Measurements from ENCODE around the gene ASMTL.
"Not testable (repeated sequence)": the region's sequence is repeated elsewhere in the genome, so short reads cannot be mapped to it uniquely, and the experiment has no call there.

The ASMTL gene

DNA sequence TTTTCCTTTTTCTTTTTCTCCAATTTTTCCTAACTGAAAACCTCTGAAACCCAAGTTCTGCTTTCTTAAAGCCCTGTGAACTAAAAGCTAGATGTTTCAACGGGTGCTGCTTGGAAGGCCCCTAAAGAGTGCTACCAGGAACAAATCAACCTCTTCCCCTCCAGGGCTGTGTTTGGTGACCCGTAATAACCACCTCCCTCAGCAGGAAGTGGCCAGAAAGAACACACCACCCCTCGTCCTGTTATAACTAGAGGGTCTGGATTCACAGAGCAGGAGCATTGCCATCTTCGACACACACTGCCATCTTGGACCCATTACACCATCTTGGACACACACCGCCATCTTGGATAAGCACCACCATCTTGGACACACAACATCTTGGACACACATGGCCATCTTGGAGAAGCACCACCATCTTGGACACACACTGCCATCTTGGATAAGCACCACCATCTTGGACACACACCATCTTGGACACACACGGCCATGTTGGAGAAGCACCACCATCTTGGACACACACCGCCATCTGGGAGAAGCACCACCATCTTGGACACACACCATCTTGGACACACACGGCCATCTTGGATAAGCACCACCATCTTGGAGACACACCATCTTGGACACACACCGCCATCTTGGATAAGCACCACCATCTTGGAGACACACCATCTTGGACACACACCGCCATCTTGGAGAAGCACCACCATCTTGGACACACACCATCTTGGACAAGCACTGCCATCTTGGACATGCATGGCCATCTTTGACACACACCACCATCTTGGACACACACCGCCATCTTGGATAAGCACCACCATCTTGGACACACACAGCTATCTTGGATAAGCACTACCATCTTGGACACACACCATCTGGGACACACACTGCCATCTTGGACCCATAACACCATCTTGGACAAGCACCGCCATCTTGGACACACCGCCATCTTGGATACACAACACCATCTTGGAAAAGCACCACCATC lies 5.4 kb downstream of the ASMTL start:
- WGBS (ENCODE audit: extremely low coverage, insufficient coverage, insufficient read length) = no CpG with 5 or more reads among the region's 13 CpGs
- H2AK5ac ChIP-seq (ENCODE audit: low read length); H3K4ac ChIP-seq (ENCODE audit: low read depth, low read length); H2BK5ac ChIP-seq (ENCODE audit: low read depth, low read length, poor library complexity); H3K4me1 ChIP-seq (ENCODE audit: control insufficient read depth in 1 of 2, insufficient read depth in 2 of 2, low read length in 2 of 2); H3K36me3 ChIP-seq (ENCODE audit: control insufficient read depth in 1 of 2, insufficient read depth in 2 of 2, low read length in 2 of 2); H2AFZ ChIP-seq (ENCODE audit: insufficient read depth, low read length, poor library complexity); H3K14ac ChIP-seq (ENCODE audit: low read length); H3K27ac ChIP-seq (ENCODE audit: low read depth, low read length); DNase-seq; H4K8ac ChIP-seq (ENCODE audit: low read depth, low read length); H4K91ac ChIP-seq (ENCODE audit: low read depth, low read length); H3K27me3 ChIP-seq (ENCODE audit: insufficient read depth, low read length); H3K79me1 ChIP-seq (ENCODE audit: low read length); H3K79me2 ChIP-seq (ENCODE audit: control insufficient read depth, insufficient read depth, low read length, poor library complexity); H2BK120ac ChIP-seq (ENCODE audit: insufficient read depth, low read length, poor library complexity); H3K4me3 ChIP-seq (ENCODE audit: low read depth, low read length); H2BK12ac ChIP-seq (ENCODE audit: low read length); H3K4me2 ChIP-seq (ENCODE audit: low read length); H4K12ac ChIP-seq (ENCODE audit: low read depth, low read length); H3K23ac ChIP-seq (ENCODE audit: low read length); H3K18ac ChIP-seq (ENCODE audit: low read length): not testable (repeated sequence)
- Histone ChIP-seq H3K9ac (ENCODE audit: low read length) (peak overlapping the region; percentile 63), H3K9me3 (ENCODE audit: insufficient read depth, low read depth, low read length) (peaks cover 27% of the 10 kb centered on the region)

DNA sequence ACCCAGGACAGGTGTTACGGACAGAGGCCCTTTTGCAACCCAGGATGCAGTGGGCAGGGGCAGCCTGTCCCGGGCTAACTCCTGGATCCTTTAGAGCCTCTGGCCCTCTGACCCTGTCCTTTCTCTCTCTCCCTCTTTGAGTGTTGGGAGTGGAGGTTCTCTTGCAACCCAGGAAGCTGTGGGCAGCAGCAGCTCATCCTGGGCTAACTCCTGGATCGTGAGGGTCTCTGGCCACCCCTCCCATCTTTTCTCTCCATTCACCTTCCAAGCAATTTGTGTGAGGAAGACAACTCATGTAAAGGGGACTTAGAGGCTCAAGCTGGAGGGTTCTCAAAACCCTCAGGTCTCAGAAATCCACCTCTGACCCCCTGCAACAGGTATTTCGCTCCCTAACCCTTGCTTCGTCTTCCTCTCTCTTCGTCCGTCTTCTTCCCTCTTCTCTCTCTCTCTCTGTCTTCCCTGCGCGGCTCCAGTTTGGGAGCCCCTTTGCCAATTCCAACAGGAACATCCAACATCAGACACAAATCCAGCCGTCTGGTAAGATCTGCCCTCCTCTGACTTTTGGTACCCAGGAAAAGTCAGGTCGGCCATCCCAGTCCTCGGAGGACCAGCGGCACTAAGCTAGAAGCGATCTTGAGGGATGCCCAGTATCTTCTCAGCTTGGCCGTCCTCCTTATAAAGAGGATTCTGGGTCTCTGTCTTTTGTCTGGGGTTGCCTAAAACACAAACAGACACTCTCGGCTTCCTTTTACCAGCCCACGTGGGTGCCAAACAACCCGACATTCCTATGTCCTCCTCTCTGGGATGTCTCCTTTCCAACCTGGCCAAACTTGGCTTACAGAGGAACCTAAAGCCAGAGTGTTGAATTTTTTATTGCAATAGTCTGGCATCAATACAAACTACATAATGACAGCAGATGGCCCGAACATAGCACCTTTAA lies 7.9 kb downstream of the ASMTL start:
- H3K4me1 ChIP-seq (ENCODE audit: control insufficient read depth in 1 of 2, insufficient read depth in 2 of 2, low read length in 2 of 2) = no peaks in the 10 kb centered on the region
- H2AFZ ChIP-seq (ENCODE audit: insufficient read depth, low read length, poor library complexity) = no peak overlapping the region
- no CpG with 5 or more reads among the region's 19 CpGs for WGBS (ENCODE audit: extremely low coverage, insufficient coverage, insufficient read length)
- H3K27ac ChIP-seq (ENCODE audit: low read depth, low read length) = no peak overlapping the region
- no peaks in the 10 kb centered on the region for H3K79me2 ChIP-seq (ENCODE audit: control insufficient read depth, insufficient read depth, low read length, poor library complexity)
- DNase-seq = no peak
- H3K4me3 ChIP-seq (ENCODE audit: low read depth, low read length) = no peak overlapping the region
- no peak overlapping the region for H3K4ac ChIP-seq (ENCODE audit: low read depth, low read length)
- no peak overlapping the region for H2BK5ac ChIP-seq (ENCODE audit: low read depth, low read length, poor library complexity)
- no peak overlapping the region for H2BK120ac ChIP-seq (ENCODE audit: insufficient read depth, low read length, poor library complexity)
- peaks cover 1 to 10% of the 10 kb centered on the region in 2 experiments for H3K36me3 ChIP-seq (ENCODE audit: control insufficient read depth in 1 of 2, insufficient read depth in 2 of 2, low read length in 2 of 2)
- no peak overlapping the region for H3K14ac ChIP-seq (ENCODE audit: low read length)
- no peak overlapping the region for H2AK5ac ChIP-seq (ENCODE audit: low read length)
- no peak overlapping the region for H3K4me2 ChIP-seq (ENCODE audit: low read length)
- H3K27me3 ChIP-seq (ENCODE audit: insufficient read depth, low read length) = no peaks in the 10 kb centered on the region
- H4K8ac ChIP-seq (ENCODE audit: low read depth, low read length) = no peak overlapping the region
- no peak overlapping the region for H4K91ac ChIP-seq (ENCODE audit: low read depth, low read length)
- peaks cover 25% of the 10 kb centered on the region for H3K9me3 ChIP-seq (ENCODE audit: insufficient read depth, low read depth, low read length)
- H3K18ac ChIP-seq (ENCODE audit: low read length) = no peak overlapping the region
- H3K79me1 ChIP-seq (ENCODE audit: low read length) = no peaks in the 10 kb centered on the region
- no peak overlapping the region for H3K9ac ChIP-seq (ENCODE audit: low read length)
- no peak overlapping the region for H3K23ac ChIP-seq (ENCODE audit: low read length)
- H2BK12ac ChIP-seq (ENCODE audit: low read length) = no peak overlapping the region
- no peak overlapping the region for H4K12ac ChIP-seq (ENCODE audit: low read depth, low read length)

- Histone ChIP-seq H2AFZ (ENCODE audit: insufficient read depth, low read length, poor library complexity) (no peak overlapping the region), H3K9ac (ENCODE audit: low read length) (no peak overlapping the region), H3K23ac (ENCODE audit: low read length) (no peak overlapping the region), H3K79me2 (ENCODE audit: control insufficient read depth, insufficient read depth, low read length, poor library complexity) (no peaks in the 10 kb centered on the region), H4K8ac (ENCODE audit: low read depth, low read length) (no peak overlapping the region), H4K12ac (ENCODE audit: low read depth, low read length) (no peak overlapping the region), H3K4me1 (ENCODE audit: control insufficient read depth in 1 of 2, insufficient read depth in 2 of 2, low read length in 2 of 2) (no peaks in the 10 kb centered on the region), H4K91ac (ENCODE audit: low read depth, low read length) (no peak overlapping the region), H3K9me3 (ENCODE audit: insufficient read depth, low read depth, low read length) (peaks cover 25% of the 10 kb centered on the region), H2AK5ac (ENCODE audit: low read length) (no peak overlapping the region), H3K36me3 (ENCODE audit: control insufficient read depth in 1 of 2, insufficient read depth in 2 of 2, low read length in 2 of 2) (peaks cover 9 to 18% of the 10 kb centered on the region in 2 experiments), H2BK120ac (ENCODE audit: insufficient read depth, low read length, poor library complexity) (no peak overlapping the region), H3K18ac (ENCODE audit: low read length) (no peak overlapping the region), H3K14ac (ENCODE audit: low read length) (no peak overlapping the region), H3K27me3 (ENCODE audit: insufficient read depth, low read length) (no peaks in the 10 kb centered on the region), H3K4me2 (ENCODE audit: low read length) (no peak overlapping the region), H3K4me3 (ENCODE audit: low read depth, low read length) (peak overlapping the region; percentile 60), H3K4ac (ENCODE audit: low read depth, low read length) (no peak overlapping the region), H3K79me1 (ENCODE audit: low read length) (no peaks in the 10 kb centered on the region), H3K27ac (ENCODE audit: low read depth, low read length) (no peak overlapping the region), H2BK5ac (ENCODE audit: low read depth, low read length, poor library complexity) (no peak overlapping the region), H2BK12ac (ENCODE audit: low read length) (no peak overlapping the region)
- WGBS (ENCODE audit: extremely low coverage, insufficient coverage, insufficient read length) = no CpG with 5 or more reads among the region's 26 CpGs
- DNase-seq = no peak
These were observed 9.1 kb downstream of the ASMTL start for GRCh38 chrX:1443496-1444075.

- H3K4me2 ChIP-seq (ENCODE audit: low read length) = no peak overlapping the region
- H3K4ac ChIP-seq (ENCODE audit: low read depth, low read length) = no peak overlapping the region
- H2AK5ac ChIP-seq (ENCODE audit: low read length) = no peak overlapping the region
- H4K8ac ChIP-seq (ENCODE audit: low read depth, low read length) = no peak overlapping the region
- no CpG with 5 or more reads among the region's 38 CpGs for WGBS (ENCODE audit: extremely low coverage, insufficient coverage, insufficient read length)
- peaks cover 23% of the 10 kb centered on the region for H3K9me3 ChIP-seq (ENCODE audit: insufficient read depth, low read depth, low read length)
- no peaks in the 10 kb centered on the region for H3K4me1 ChIP-seq (ENCODE audit: control insufficient read depth in 1 of 2, insufficient read depth in 2 of 2, low read length in 2 of 2)
- H2BK5ac ChIP-seq (ENCODE audit: low read depth, low read length, poor library complexity) = no peak overlapping the region
- no peak overlapping the region for H3K27ac ChIP-seq (ENCODE audit: low read depth, low read length)
- no peak overlapping the region for H4K91ac ChIP-seq (ENCODE audit: low read depth, low read length)
- H3K79me1 ChIP-seq (ENCODE audit: low read length) = no peaks in the 10 kb centered on the region
- no peak overlapping the region for H2BK12ac ChIP-seq (ENCODE audit: low read length)
- no peak overlapping the region for H3K18ac ChIP-seq (ENCODE audit: low read length)
- H2AFZ ChIP-seq (ENCODE audit: insufficient read depth, low read length, poor library complexity) = no peak overlapping the region
- H4K12ac ChIP-seq (ENCODE audit: low read depth, low read length) = no peak overlapping the region
- H3K23ac ChIP-seq (ENCODE audit: low read length) = no peak overlapping the region
- no peak overlapping the region for H2BK120ac ChIP-seq (ENCODE audit: insufficient read depth, low read length, poor library complexity)
- H3K4me3 ChIP-seq (ENCODE audit: low read depth, low read length) = no peak overlapping the region
- H3K36me3 ChIP-seq (ENCODE audit: control insufficient read depth in 1 of 2, insufficient read depth in 2 of 2, low read length in 2 of 2) = peaks cover 12 to 19% of the 10 kb centered on the region in 2 experiments
- no peak overlapping the region for H3K14ac ChIP-seq (ENCODE audit: low read length)
- H3K9ac ChIP-seq (ENCODE audit: low read length) = no peak overlapping the region
- no peaks in the 10 kb centered on the region for H3K79me2 ChIP-seq (ENCODE audit: control insufficient read depth, insufficient read depth, low read length, poor library complexity)
- no peak for DNase-seq
- no peaks in the 10 kb centered on the region for H3K27me3 ChIP-seq (ENCODE audit: insufficient read depth, low read length)
These were observed 9.9 kb downstream of the ASMTL start for GRCh38 chrX:1442724-1443367.

All from trophoblast cell (in vitro differentiated cells and primary cell).